NT2/D1 (cell line): ENCODE results near the gene PDE6D.

Source experiments
- SUZ12 ChIP-seq: IDR thresholded peaks from 2 replicates; pipeline ENCODE4 v1.6.1; 2011; ENCODE audit not compliant: insufficient read length, insufficient read depth; ENCODE audit errors: extremely low read depth
- YY1 ChIP-seq: IDR thresholded peaks from 2 replicates; pipeline ENCODE4 v1.6.1; 2011; ENCODE audit not compliant: insufficient read length, insufficient read depth
- ZNF274 ChIP-seq: IDR thresholded peaks from 2 replicates; pipeline ENCODE4 v1.6.1; 2011; ENCODE audit warnings: mild to moderate bottlenecking, low read depth, low read length

DNA sequence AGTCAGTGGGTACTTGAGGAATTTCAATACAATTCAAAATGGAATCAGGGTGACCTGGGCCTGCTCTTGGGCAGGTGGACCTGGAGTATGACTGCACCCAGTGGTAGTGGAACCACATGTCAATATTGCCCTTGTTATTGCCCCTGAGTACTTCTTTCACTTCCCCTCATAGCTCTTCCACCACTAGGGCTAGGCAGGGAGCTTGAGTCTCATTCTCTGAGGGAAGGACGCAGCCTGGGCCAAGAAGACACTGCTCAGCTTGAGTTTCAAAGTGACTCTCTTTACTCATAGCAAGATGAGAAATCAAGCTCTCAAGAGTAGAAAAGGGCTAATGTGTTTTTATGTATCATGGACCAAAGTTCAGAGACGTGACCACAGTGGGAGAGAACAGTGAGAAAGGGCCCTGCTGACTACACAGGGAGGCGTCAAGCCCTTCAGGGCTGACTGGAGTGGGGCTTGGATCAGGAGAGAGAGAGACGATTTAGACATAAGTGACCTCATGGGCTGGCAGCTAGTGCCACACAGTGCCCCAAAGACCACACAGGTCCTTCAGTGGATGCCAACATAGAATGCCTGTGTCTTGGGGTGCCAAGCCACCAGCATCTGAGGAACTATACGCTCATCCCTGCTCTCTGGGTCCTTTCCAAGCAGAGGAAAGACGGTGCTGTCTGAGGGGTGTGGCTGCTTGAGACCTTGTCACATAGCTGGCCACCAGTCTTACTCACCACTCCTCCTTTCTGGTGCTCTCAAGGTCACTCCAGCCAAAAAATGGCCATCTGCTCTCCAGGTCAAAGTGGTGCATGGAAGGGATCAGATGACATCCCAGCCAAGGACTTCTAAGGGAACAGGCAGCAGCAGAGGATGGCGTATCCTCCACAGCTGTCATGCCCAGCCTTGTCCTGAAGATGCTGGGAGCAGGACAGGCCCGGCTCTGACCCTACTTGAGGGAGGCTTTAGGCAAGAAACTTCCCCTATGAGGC, 59.8 kb downstream of the PDE6D start:
- TF ChIP-seq YY1 (no peak), SUZ12 (no peak), ZNF274 (no peak)
